SK-N-SH treated with all-trans-retinoic acid at 6 μM for 48 hours (cell line): ENCODE measurements around the gene STX12.

Experiments used
- ATAC-seq: fragments of 200-7000 bp; cut with Tn5 transposase; 3 replicates; pipeline ENCODE4 v1.9.1; 2020; ENCODE audit warnings: mild to moderate bottlenecking, moderate library complexity
- ARNTL ChIP-seq: fragments of 450-650 bp; formaldehyde crosslinking; IDR thresholded peaks from 2 replicates; pipeline ENCODE4 v1.5.0; 2020; ENCODE audit warnings: low read depth, mild to moderate bottlenecking, moderate library complexity, borderline replicate concordance
- BACH2 ChIP-seq: fragments of 250-450 bp; sonication (Bioruptor Pico); IDR thresholded peaks from 2 replicates; pipeline ENCODE4 v1.9.0; 2021; ENCODE audit warnings: mild to moderate bottlenecking, borderline replicate concordance
- CREB5 ChIP-seq: fragments of 250-450 bp; sonication (Bioruptor Pico); IDR thresholded peaks from 2 replicates; pipeline ENCODE4 v1.5.1; 2020; ENCODE audit warnings: low read depth, mild to moderate bottlenecking, moderate library complexity
- CSRNP3 ChIP-seq: fragments of 250-450 bp; sonication (Bioruptor Pico); IDR thresholded peaks from 2 replicates; pipeline ENCODE4 v1.5.1; 2021; ENCODE audit warnings: mild to moderate bottlenecking, moderate library complexity
- ESRRG ChIP-seq: fragments of 250-450 bp; sonication (Bioruptor Pico); IDR thresholded peaks from 2 replicates; pipeline ENCODE4 v1.6.1; 2021; ENCODE audit warnings: mild to moderate bottlenecking
- GLIS3 ChIP-seq: fragments of 250-450 bp; sonication (Bioruptor Pico); IDR thresholded peaks from 2 replicates; pipeline ENCODE4 v1.5.0; 2020; ENCODE audit warnings: mild to moderate bottlenecking, moderate library complexity
- ISL1 ChIP-seq: fragments of 250-450 bp; sonication (Bioruptor Pico); IDR thresholded peaks from 2 replicates; pipeline ENCODE4 v2.1.2; 2022; ENCODE audit warnings: mild to moderate bottlenecking, moderate library complexity
- OSR1 ChIP-seq: fragments of 250-450 bp; sonication (Bioruptor Pico); IDR thresholded peaks from 2 replicates; pipeline ENCODE4 v1.8.0; 2022; ENCODE audit warnings: moderate library complexity, mild to moderate bottlenecking, inconsistent platforms
- PATZ1 ChIP-seq: fragments of 250-450 bp; sonication (Bioruptor Pico); IDR thresholded peaks from 2 replicates; pipeline ENCODE4 v1.8.0; 2020; ENCODE audit warnings: mild to moderate bottlenecking, moderate library complexity, borderline replicate concordance
- POU6F1 ChIP-seq: fragments of 250-450 bp; sonication (Bioruptor Pico); IDR thresholded peaks from 2 replicates; pipeline ENCODE4 v1.8.0; 2021; ENCODE audit warnings: low read depth, mild to moderate bottlenecking, moderate library complexity, borderline replicate concordance
- PPARA ChIP-seq: fragments of 250-450 bp; sonication (Bioruptor Pico); IDR thresholded peaks from 2 replicates; pipeline ENCODE4 v1.5.0; 2020; ENCODE audit warnings: mild to moderate bottlenecking, borderline replicate concordance
- RARB ChIP-seq: fragments of 250-450 bp; sonication (Bioruptor Pico); IDR thresholded peaks from 2 replicates; pipeline ENCODE4 v1.8.0; 2021; ENCODE audit warnings: mild to moderate bottlenecking, moderate library complexity
- SNAI2 ChIP-seq: fragments of 250-450 bp; sonication (Bioruptor Pico); IDR thresholded peaks from 2 replicates; pipeline ENCODE4 v1.5.0; 2020; ENCODE audit warnings: mild to moderate bottlenecking, moderate library complexity
- TCF4 ChIP-seq: fragments of 250-450 bp; sonication (Bioruptor Pico); IDR thresholded peaks from 2 replicates; pipeline ENCODE4 v1.8.0; 2021; ENCODE audit warnings: mild to moderate bottlenecking, moderate library complexity, borderline replicate concordance
- TOX ChIP-seq: fragments of 250-450 bp; sonication (Bioruptor Pico); IDR thresholded peaks from 2 replicates; pipeline ENCODE4 v1.8.0; 2021; ENCODE audit warnings: mild to moderate bottlenecking, moderate library complexity, borderline replicate concordance
- TSHZ2 ChIP-seq: fragments of 250-450 bp; sonication (Bioruptor Pico); IDR thresholded peaks from 2 replicates; pipeline ENCODE4 v1.5.0; 2020; ENCODE audit warnings: mild to moderate bottlenecking, moderate library complexity
- ZC3H10 ChIP-seq: fragments of 250-450 bp; sonication (Bioruptor Pico); IDR thresholded peaks from 2 replicates; pipeline ENCODE4 v1.5.1; 2021; ENCODE audit warnings: mild to moderate bottlenecking, moderate library complexity
- ZFP3 ChIP-seq: fragments of 250-450 bp; sonication (Bioruptor Pico); IDR thresholded peaks from 2 replicates; pipeline ENCODE4 v1.5.0; 2020; ENCODE audit warnings: mild to moderate bottlenecking, moderate library complexity
- ZFP30 ChIP-seq: fragments of 450-650 bp; formaldehyde crosslinking; IDR thresholded peaks from 2 replicates; pipeline ENCODE4 v1.5.0; 2022; ENCODE audit warnings: mild to moderate bottlenecking, moderate library complexity
- ZNF565 ChIP-seq: fragments of 450-650 bp; formaldehyde crosslinking; conservative IDR thresholded peaks from 2 replicates; pipeline ENCODE4 v1.5.0; 2020; ENCODE audit warnings: low read depth, mild to moderate bottlenecking, moderate library complexity
- ZNF70 ChIP-seq: fragments of 450-650 bp; formaldehyde crosslinking; IDR thresholded peaks from 2 replicates; pipeline ENCODE4 v1.5.0; 2020; ENCODE audit warnings: mild to moderate bottlenecking, moderate library complexity
- ZNF8 ChIP-seq: fragments of 450-650 bp; formaldehyde crosslinking; IDR thresholded peaks from 2 replicates; pipeline ENCODE4 v1.5.0; 2020; ENCODE audit warnings: mild to moderate bottlenecking, moderate library complexity

Gene STX12

GRCh38 chr1:27804791-27805190, 31.8 kb downstream of the STX12 start:
- no peak for ATAC-seq
- TF ChIP-seq TOX (CRISPR knock-in tag), result no peak
- no peak for TF ChIP-seq CSRNP3 (CRISPR knock-in tag)
- no peak for TF ChIP-seq ZNF8 (CRISPR knock-in tag)
- no peak for TF ChIP-seq PPARA
- no peak for TF ChIP-seq RARB (CRISPR knock-in tag)
- TF ChIP-seq ESRRG (CRISPR knock-in tag), result no peak
- TF ChIP-seq ZFP30 (CRISPR knock-in tag), result no peak
- no peak for TF ChIP-seq PATZ1 (CRISPR knock-in tag)
- no peak for TF ChIP-seq GLIS3
- TF ChIP-seq ZNF565 (CRISPR knock-in tag), result no peak
- TF ChIP-seq OSR1 (CRISPR knock-in tag), result no peak
- TF ChIP-seq SNAI2 (CRISPR knock-in tag), result no peak
- TF ChIP-seq ZNF70, result no peak
- TF ChIP-seq TSHZ2, result no peak
- TF ChIP-seq ZFP3 (CRISPR knock-in tag), result no peak
- TF ChIP-seq ZC3H10, result no peak
- TF ChIP-seq, all 23 proteins: peak for 0

GRCh38 chr1:27806758-27807157, 33.7 kb downstream of the STX12 start:
- no peak for TF ChIP-seq ZC3H10
- no peak for TF ChIP-seq TOX (CRISPR knock-in tag)
- TF ChIP-seq PPARA, result no peak
- TF ChIP-seq CREB5 (CRISPR knock-in tag), result no peak
- no peak for TF ChIP-seq OSR1 (CRISPR knock-in tag)
- no peak for TF ChIP-seq ZNF8 (CRISPR knock-in tag)
- TF ChIP-seq ZFP3 (CRISPR knock-in tag), result no peak
- no peak for TF ChIP-seq ZFP30 (CRISPR knock-in tag)
- no peak for TF ChIP-seq TCF4 (CRISPR knock-in tag)
- no peak for TF ChIP-seq ZNF565 (CRISPR knock-in tag)
- TF ChIP-seq CSRNP3 (CRISPR knock-in tag), result no peak
- TF ChIP-seq POU6F1 (CRISPR knock-in tag), result no peak
- TF ChIP-seq RARB (CRISPR knock-in tag), result no peak
- no peak for TF ChIP-seq BACH2 (CRISPR knock-in tag)
- no peak for ATAC-seq

GRCh38 chr1:27807385-27807784, 34.4 kb downstream of the STX12 start:
- no peak for ATAC-seq
- TF ChIP-seq ZNF70 (no peak), OSR1 (CRISPR knock-in tag) (no peak), RARB (CRISPR knock-in tag) (no peak), ZNF8 (CRISPR knock-in tag) (no peak), ESRRG (CRISPR knock-in tag) (no peak), CSRNP3 (CRISPR knock-in tag) (no peak), SNAI2 (CRISPR knock-in tag) (no peak), ZFP30 (CRISPR knock-in tag) (no peak), ARNTL (no peak), ZNF565 (CRISPR knock-in tag) (no peak), PPARA (no peak), TOX (CRISPR knock-in tag) (no peak), ISL1 (no peak)
